Breast epithelium (tissue), 4 donors: ENCODE results near the gene NUDT14. TPM values are rescaled to one million over a fixed set of nuclear protein-coding genes. Genes with fewer than 3 reads are reported as not detected.

Experiments
- DNase-seq, 2 donors: peaks; one replicate each; pipeline ENCODE4 v3.0.0-alpha.2; 2019; ENCODE audit warnings: low spot score in 2 of 2
- H3K27ac ChIP-seq, 2 donors: fragments of 200-600 bp; sonication (generic) in 1 of 2; one replicate each; pipeline ENCODE4 v1.5.1; 2016 to 2019; ENCODE audit warnings: mild to moderate bottlenecking in 1 of 2
- H3K27me3 ChIP-seq, 2 donors: fragments of 200-600 bp; sonication (generic) in 1 of 2; one replicate each; pipeline versions ENCODE4 v1.5.1 to v1.6.0; 2017 to 2019; ENCODE audit warnings: control low read depth in 1 of 2, mild to moderate bottlenecking in 1 of 2
- H3K36me3 ChIP-seq: fragments of 200-600 bp; one replicate; pipeline ENCODE4 v1.5.1; 2019
- H3K4me1 ChIP-seq, 2 donors: fragments of 200-600 bp; sonication (generic); one replicate each; pipeline ENCODE4 v1.5.1; 2016 to 2019; ENCODE audit warnings: control low read depth in 1 of 2
- H3K4me3 ChIP-seq, 3 donors: fragments of 200-600 bp; sonication (generic); 1 replicate in 2 of 3; 2 replicates in 1 of 3; pipeline ENCODE4 v1.5.1; 2016 to 2019; ENCODE audit warnings: mild to moderate bottlenecking in 3 of 3, moderate library complexity in 2 of 3
- H3K9me3 ChIP-seq, 2 donors: fragments of 200-600 bp; sonication (generic) in 1 of 2; one replicate each; pipeline ENCODE4 v1.5.1; 2016 to 2019; ENCODE audit warnings: control low read depth in 1 of 2
- CTCF ChIP-seq, 3 donors: fragments of 450-650 bp; IDR thresholded peaks; one replicate each; pipeline ENCODE4 v1.5.1; 2016 to 2017; ENCODE audit warnings: antibody characterized with exemption in 3 of 3, mild to moderate bottlenecking in 3 of 3, moderate library complexity in 3 of 3
- POLR2A ChIP-seq: fragments of 450-650 bp; IDR thresholded peaks from one replicate; pipeline ENCODE4 v1.6.1; 2016; ENCODE audit warnings: antibody characterized with exemption, mild to moderate bottlenecking, moderate library complexity
- POLR2AphosphoS5 ChIP-seq, 3 donors: sonication (generic); formaldehyde crosslinking; IDR thresholded peaks; one replicate each; pipeline ENCODE4 v1.6.1; 2017; ENCODE audit warnings: antibody characterized with exemption in 3 of 3
- intact Hi-C: fragments of 100-400 bp; cut with DNase I; formaldehyde crosslinking; loops from one replicate; pipeline ENCODE4 v1.15.1; 2023; ENCODE audit warnings: low total_unique reads
- total RNA-seq, 3 donors: library from RNA; depleted of rRNA; stranded (reverse); fragments of >200 nt; gene quantifications; one replicate each; pipeline ENCODE4 v1.1.0, GENCODE V29; 2016

Gene NUDT14
- total RNA-seq, 3 donors from 2014 or later: 13.6 to 14.9 (median 14.1) TPM

- Histone ChIP-seq H3K27ac (no peak overlapping the region), H3K27me3 (no peaks in the 10 kb centered on the region), H3K4me1 (no peaks in the 10 kb centered on the region), H3K36me3 (no peaks in the 10 kb centered on the region), H3K9me3 (no peaks in the 10 kb centered on the region), H3K4me3 (no peak overlapping the region)
- no peak for DNase-seq
- no peak for TF ChIP-seq POLR2AphosphoS5 (IDR thresholded peaks at IDR 0.05)
- no peak for TF ChIP-seq CTCF (IDR thresholded peaks at IDR 0.05)
- no peak for TF ChIP-seq POLR2A
- intact Hi-C loops: no loop called here
Observed at GRCh38 chr14:105182296-105183020, 1.3 kb upstream of the NUDT14 start.

GRCh38 chr14:105181549-105182295 is 610 bp upstream of the NUDT14 start:
- H3K9me3 ChIP-seq: no peaks in the 10 kb centered on the region
- no peak for DNase-seq
- intact Hi-C loops: loop anchor here (2.0 kb wide), 1 partner anchor 71 kb away; no protein-coding TSS in a partner anchor
- peak overlapping the region in 1 of 2 donors; percentile 83 for H3K27ac ChIP-seq
- no peak for TF ChIP-seq CTCF (IDR thresholded peaks at IDR 0.05)
- no peak for TF ChIP-seq POLR2AphosphoS5 (IDR thresholded peaks at IDR 0.05)
- TF ChIP-seq POLR2A: no peak
- H3K4me1 ChIP-seq: no peaks in the 10 kb centered on the region
- H3K27me3 ChIP-seq: no peaks in the 10 kb centered on the region
- H3K36me3 ChIP-seq: no peaks in the 10 kb centered on the region
- H3K4me3 ChIP-seq: peak overlapping the region; percentile 37 to 83 (median 60)

DNA sequence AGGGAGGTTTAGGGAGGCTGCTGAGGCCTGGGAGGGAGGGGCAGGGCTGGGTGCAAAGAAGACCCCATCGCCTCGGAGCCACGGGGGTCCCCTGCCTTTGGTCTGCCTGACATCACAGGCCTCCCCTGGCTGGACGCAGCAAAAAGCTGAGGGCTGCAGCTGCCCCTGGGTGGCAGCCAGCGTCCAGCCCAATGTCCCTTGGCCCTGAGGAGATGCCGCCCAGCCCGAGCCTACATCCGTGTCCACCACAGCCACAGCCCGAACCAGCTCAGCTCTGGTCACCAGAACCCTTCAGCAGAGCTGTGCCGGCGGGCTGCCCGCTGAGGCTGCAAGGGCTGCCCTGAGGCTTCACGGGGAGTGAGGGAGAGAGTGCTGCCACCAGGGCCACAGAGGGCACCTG is 1.9 kb downstream of the NUDT14 start:
- intact Hi-C loops: no loop called here
- H3K36me3 ChIP-seq: no peaks in the 10 kb centered on the region
- no peaks in the 10 kb centered on the region for H3K9me3 ChIP-seq
- TF ChIP-seq POLR2A (no peak), CTCF (IDR thresholded peaks at IDR 0.05) (no peak), POLR2AphosphoS5 (IDR thresholded peaks at IDR 0.05) (no peak)
- no peak overlapping the region for H3K27ac ChIP-seq
- H3K4me1 ChIP-seq: no peaks in the 10 kb centered on the region
- DNase-seq: no peak
- H3K27me3 ChIP-seq: no peaks in the 10 kb centered on the region
- H3K4me3 ChIP-seq: no peak overlapping the region

DNA sequence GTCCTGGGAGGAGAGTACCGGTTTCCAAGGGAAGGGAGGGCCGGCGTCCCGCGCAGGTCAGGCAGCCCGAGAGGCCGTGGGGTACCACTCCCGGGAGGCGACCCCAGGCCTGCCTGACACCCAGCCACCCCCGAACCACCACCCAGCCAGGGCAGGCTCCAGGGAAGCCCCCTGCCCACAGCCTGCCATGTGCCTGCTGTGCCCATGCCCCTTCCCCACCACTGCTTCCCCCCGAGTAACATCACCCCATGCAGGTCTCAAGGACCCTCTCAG is 2.3 kb downstream of the NUDT14 start:
- Histone ChIP-seq H3K4me1 (no peaks in the 10 kb centered on the region), H3K9me3 (no peaks in the 10 kb centered on the region), H3K27me3 (no peaks in the 10 kb centered on the region), H3K36me3 (no peaks in the 10 kb centered on the region), H3K27ac (no peak overlapping the region), H3K4me3 (no peak overlapping the region)
- intact Hi-C loops: no loop called here
- TF ChIP-seq POLR2AphosphoS5 (IDR thresholded peaks at IDR 0.05) (no peak), CTCF (IDR thresholded peaks at IDR 0.05) (no peak), POLR2A (no peak)
- no peak for DNase-seq
